ENCODE measurements around the gene SLCO2A1. TPM values are rescaled to one million over a fixed set of nuclear protein-coding genes. Genes with fewer than 3 reads are reported as not detected.

SLCO2A1 gene
- total and polyA plus RNA-seq, 2 of the 4 experiments (the other 2 are of a cell fraction): under 0.01 to 1.5 TPM

GRCh38 chr3:133977568-133977967 lies 52.2 kb downstream of the SLCO2A1 start:
- no TSS peak for BruUV-seq (replicated peaks)
- Histone ChIP-seq H3K79me1 (ENCODE audit: low read depth in 1 of 2, low read length in 2 of 2) (no peaks in the 10 kb centered on the region), H3K9me3 (ENCODE audit: control insufficient read depth, insufficient read depth, low read length) (no peaks in the 10 kb centered on the region), H2BK15ac (ENCODE audit: low read depth, low read length) (no peak overlapping the region), H3K4me3 (ENCODE audit: insufficient read depth, low read depth, low read length) (no peak overlapping the region), H3K9ac (ENCODE audit: low read depth, low read length) (no peak overlapping the region), H4K8ac (ENCODE audit: low read depth in 2 of 2, low read length in 2 of 2) (no peak overlapping the region), H2AK5ac (ENCODE audit: low read depth, low read length) (no peak overlapping the region), H3K9me1 (ENCODE audit: insufficient read depth, low read length) (no peaks in the 10 kb centered on the region; the same call in 1 of the 2 replicates), H2AFZ (replicated peaks; ENCODE audit: low read length, poor library complexity) (peak overlapping the region; percentile 53), H3K4ac (ENCODE audit: low read depth, low read length) (no peak overlapping the region), H3K27me3 (ENCODE audit: control insufficient read depth, insufficient read depth, low read length) (peaks cover 7% of the 10 kb centered on the region; the same call in 1 of the 2 replicates), H2BK120ac (ENCODE audit: low read depth, low read length) (no peak overlapping the region), H3K18ac (ENCODE audit: low read depth, low read length) (no peak overlapping the region), H2BK5ac (ENCODE audit: low read depth, low read length, poor library complexity, severe bottlenecking) (no peak overlapping the region), H3K27ac (ENCODE audit: insufficient read depth, low read length) (no peak overlapping the region), H2AK9ac (replicated peaks; ENCODE audit: low read depth, low read length, poor library complexity) (no peak overlapping the region), H3K36me3 (ENCODE audit: control insufficient read depth, insufficient read depth, low read length) (no peaks in the 10 kb centered on the region), H4K91ac (ENCODE audit: insufficient read depth, low read depth, low read length) (no peak overlapping the region), H4K5ac (ENCODE audit: low read depth, low read length) (no peak overlapping the region), H2BK20ac (ENCODE audit: low read depth, low read length) (no peak overlapping the region), H3K14ac (replicated peaks; ENCODE audit: low read depth, low read length) (no peak overlapping the region), H3K23ac (ENCODE audit: low read depth, low read length) (no peak overlapping the region), H3K4me1 (ENCODE audit: control insufficient read depth, insufficient read depth, low read length) (no peaks in the 10 kb centered on the region), H4K20me1 (ENCODE audit: insufficient read depth, low read length) (no peaks in the 10 kb centered on the region), H3K4me2 (ENCODE audit: low read depth, low read length) (no peak overlapping the region), H3K56ac (ENCODE audit: extremely low read depth, insufficient read depth, low read length) (no peak overlapping the region)
- TF ChIP-seq POLR2A (IDR thresholded peaks at IDR 0.05; ENCODE audit: low read depth, low read length) (no peak), BHLHE40 (IDR thresholded peaks at IDR 0.05; ENCODE audit: low read depth, low read length) (no peak), FOS (IDR thresholded peaks at IDR 0.05; ENCODE audit: low read depth, low read length) (no peak), RCOR1 (IDR thresholded peaks at IDR 0.05; ENCODE audit: insufficient replicate concordance, low read length) (no peak), MAZ (IDR thresholded peaks at IDR 0.05; ENCODE audit: borderline replicate concordance, low read depth, low read length) (no peak), MAFK (IDR thresholded peaks at IDR 0.05; ENCODE audit: low read depth, low read length) (no peak), CEBPB (IDR thresholded peaks at IDR 0.05; ENCODE audit: low read depth, low read length) (no peak), CHD1 (IDR thresholded peaks at IDR 0.05; ENCODE audit: low read depth, low read length) (no peak), NFE2L2 (IDR thresholded peaks at IDR 0.05; ENCODE audit: low read depth, low read length) (no peak), ELK1 (IDR thresholded peaks at IDR 0.05; ENCODE audit: borderline replicate concordance, low read depth, low read length) (no peak), MXI1 (IDR thresholded peaks at IDR 0.05; ENCODE audit: borderline replicate concordance, low read depth, low read length) (no peak), SMC3 (IDR thresholded peaks at IDR 0.05; ENCODE audit: low read depth, low read length) (no peak), CTCF (conservative IDR thresholded peaks at IDR 0.05; ENCODE audit: low read depth, low read length) (no peak), RFX5 (IDR thresholded peaks at IDR 0.05; ENCODE audit: low read depth, low read length) (no peak), USF2 (IDR thresholded peaks at IDR 0.05; ENCODE audit: low read depth, low read length) (no peak), RAD21 (IDR thresholded peaks at IDR 0.05; ENCODE audit: low read length) (no peak)
- ChIA-PET CTCF (no interaction called here), POLR2A (ENCODE audit: unreplicated experiment) (no interaction called here)
- intact Hi-C loops (cut with micrococcal nuclease): no loop called here
- dilution Hi-C loops (cut with HindIII; ENCODE audit: low sequenced_read_pairs, unreplicated experiment): no loop called here
- ATAC-seq (ENCODE audit: low read depth): no peak
- no peak for DNase-seq
- 60% methylated on average over 3 of the region's 4 CpGs; no CpG with 5 or more reads in 1 of the 2 experiments for WGBS, 2 experiments (ENCODE audit: extremely low coverage in 2 of 2, insufficient read length in 1 of 2)
- in situ Hi-C loops (cut with MboI; ENCODE audit: low sequenced_read_pairs): no loop called here
